ES-I3 (cell line): ENCODE data around the gene INO80D.
"Not testable (repeated sequence)": the region's sequence is repeated elsewhere in the genome, so short reads cannot be mapped to it uniquely, and the experiment has no call there.

Source experiments
- H3K36me3 ChIP-seq: 2 replicates; pipeline ENCODE4 v1.6.1; 2013; ENCODE audit warnings: mild to moderate bottlenecking, low read length, control low read depth, moderate library complexity; ENCODE audit not compliant: insufficient read depth
- H3K4me1 ChIP-seq: 2 replicates; pipeline ENCODE4 v1.6.1; 2013; ENCODE audit warnings: mild to moderate bottlenecking, control low read depth, low read length; ENCODE audit not compliant: insufficient read depth
- H3K9ac ChIP-seq: 2 replicates; pipeline ENCODE4 v1.6.1; 2013; ENCODE audit warnings: low read depth, mild to moderate bottlenecking, low read length, moderate library complexity
- H3K9me3 ChIP-seq: 2 replicates; pipeline ENCODE4 v1.6.1; 2013; ENCODE audit warnings: mild to moderate bottlenecking, low read length, moderate library complexity; ENCODE audit not compliant: control insufficient read depth, insufficient read depth

The INO80D gene

GRCh38 chr2:205989271-205990071, 96.5 kb downstream of the INO80D start:
- Histone ChIP-seq H3K4me1 (no peaks in the 10 kb centered on the region), H3K9ac (no peak overlapping the region)

GRCh38 chr2:205988681-205989080, 97.3 kb downstream of the INO80D start:
- not testable (repeated sequence) for H3K9me3 ChIP-seq, H3K36me3 ChIP-seq, H3K9ac ChIP-seq, H3K4me1 ChIP-seq

More at GRCh38 chr2:205989271-205990071, 96.5 kb downstream of the INO80D start:
- Histone ChIP-seq H3K36me3 (peaks cover 3% of the 10 kb centered on the region; the same call in 1 of the 2 replicates), H3K9me3 (no peaks in the 10 kb centered on the region)

- Histone ChIP-seq H3K9me3 (no peaks in the 10 kb centered on the region), H3K4me1 (no peaks in the 10 kb centered on the region), H3K36me3 (no peaks in the 10 kb centered on the region), H3K9ac (no peak overlapping the region)
Observed at GRCh38 chr2:205988274-205988673, 97.7 kb downstream of the INO80D start.

- not testable (repeated sequence) for H3K9me3 ChIP-seq, H3K9ac ChIP-seq, H3K36me3 ChIP-seq, H3K4me1 ChIP-seq
Observed at GRCh38 chr2:205986334-205986733, 99.6 kb downstream of the INO80D start.

GRCh38 chr2:205984381-205984780, 101.6 kb downstream of the INO80D start:
- Histone ChIP-seq H3K36me3 (no peaks in the 10 kb centered on the region), H3K9ac (no peak overlapping the region), H3K4me1 (no peaks in the 10 kb centered on the region), H3K9me3 (no peaks in the 10 kb centered on the region)

- Histone ChIP-seq H3K36me3 (no peaks in the 10 kb centered on the region), H3K4me1 (no peaks in the 10 kb centered on the region), H3K9me3 (no peaks in the 10 kb centered on the region), H3K9ac (no peak overlapping the region)
Observed at GRCh38 chr2:205982776-205983327, 103.1 kb downstream of the INO80D start.

- not testable (repeated sequence) for H3K9me3 ChIP-seq, H3K36me3 ChIP-seq, H3K9ac ChIP-seq, H3K4me1 ChIP-seq
Observed at GRCh38 chr2:205978728-205979127, 107.2 kb downstream of the INO80D start.

- H3K9ac ChIP-seq, H3K4me1 ChIP-seq, H3K36me3 ChIP-seq, H3K9me3 ChIP-seq: not testable (repeated sequence)
Observed at GRCh38 chr2:205977699-205978098, 108.3 kb downstream of the INO80D start.

GRCh38 chr2:205976934-205977659, 108.9 kb downstream of the INO80D start:
- not testable (repeated sequence) for H3K9me3 ChIP-seq, H3K4me1 ChIP-seq, H3K9ac ChIP-seq, H3K36me3 ChIP-seq

GRCh38 chr2:205976120-205976814, 109.7 kb downstream of the INO80D start:
- H3K9me3 ChIP-seq = no peaks in the 10 kb centered on the region
- no peaks in the 10 kb centered on the region for H3K36me3 ChIP-seq
- no peak overlapping the region for H3K9ac ChIP-seq
- H3K4me1 ChIP-seq = no peaks in the 10 kb centered on the region

GRCh38 chr2:205975082-205975949, 110.7 kb downstream of the INO80D start:
- Histone ChIP-seq H3K36me3 (no peaks in the 10 kb centered on the region), H3K4me1 (peaks cover 4% of the 10 kb centered on the region), H3K9me3 (no peaks in the 10 kb centered on the region), H3K9ac (no peak overlapping the region)

GRCh38 chr2:205972113-205972512, 113.9 kb downstream of the INO80D start:
- Histone ChIP-seq H3K36me3 (no peaks in the 10 kb centered on the region), H3K9me3 (no peaks in the 10 kb centered on the region)

GRCh38 chr2:205970348-205970747, 115.6 kb downstream of the INO80D start:
- no peaks in the 10 kb centered on the region for H3K9me3 ChIP-seq
- no peaks in the 10 kb centered on the region for H3K36me3 ChIP-seq
- H3K9ac ChIP-seq = no peak overlapping the region
- H3K4me1 ChIP-seq = peaks cover 10% of the 10 kb centered on the region

More at GRCh38 chr2:205972113-205972512, 113.9 kb downstream of the INO80D start:
- no peak overlapping the region for H3K9ac ChIP-seq
- peaks cover 10% of the 10 kb centered on the region for H3K4me1 ChIP-seq

- H3K9ac ChIP-seq = no peak overlapping the region
- no peaks in the 10 kb centered on the region for H3K36me3 ChIP-seq
- H3K4me1 ChIP-seq = peaks cover 10% of the 10 kb centered on the region
- no peaks in the 10 kb centered on the region for H3K9me3 ChIP-seq
Observed at GRCh38 chr2:205969584-205969983, 116.4 kb downstream of the INO80D start.
